ENCODE measurements around the gene LAMB1. TPM values are rescaled to one million over a fixed set of nuclear protein-coding genes. Genes with fewer than 3 reads are reported as not detected.

LAMB1 gene
- total and polyA plus RNA-seq, 2 of the 13 experiments (the other 11 are each of a cell fraction or from before 2014, with no cell fraction given): 109 to 124 TPM

- Histone ChIP-seq H4K20me1 (ENCODE audit: insufficient read depth, low read length) (no peaks in the 10 kb centered on the region), H3K27me3 (ENCODE audit: control insufficient read depth in 1 of 2, insufficient read depth in 2 of 2, low read length in 2 of 2) (no peaks in the 10 kb centered on the region), H3K27ac (ENCODE audit: extremely low read length, insufficient read depth, low read length) (no peak overlapping the region), H2AFZ (ENCODE audit: low read length) (no peak overlapping the region), H3K9me3 (ENCODE audit: low read length) (no peaks in the 10 kb centered on the region), H3K4me1 (ENCODE audit: insufficient read depth, low read length) (no peaks in the 10 kb centered on the region), H3K4me2 (ENCODE audit: low read depth, low read length) (no peak overlapping the region), H3K9ac (ENCODE audit: insufficient read depth, low read depth, low read length) (no peak overlapping the region), H3K79me2 (ENCODE audit: insufficient read depth, low read length) (peaks cover 2% of the 10 kb centered on the region), H3K4me3 (replicated peaks in 1 of 3; ENCODE audit: insufficient read depth in 1 of 3, low read depth in 2 of 3, low read length in 3 of 3) (no peak overlapping the region), H3K36me3 (replicated peaks in 1 of 2; ENCODE audit: control insufficient read depth in 1 of 2, insufficient read depth in 2 of 2, low read length in 2 of 2) (peaks cover 5 to 72% of the 10 kb centered on the region in 2 experiments)
- intact Hi-C loops (cut with micrococcal nuclease; ENCODE audit: unreplicated experiment) (no loop called here), in situ Hi-C loops (cut with HindIII; ENCODE audit: extremely low pct_ligation_motif_present, low pct_unique_long_range_greater_than_20kb) (no loop called here)
- BruUV-seq (replicated peaks): no TSS peak
- POLR2A ChIA-PET: no interaction called here
- ATAC-seq (no peak), FAIRE-seq (no peak), DNase-seq (ENCODE audit: low spot score) (no peak)
- 50% methylated on average over 2 of the region's 2 CpGs for WGBS (ENCODE audit: low lambda C conversion rate)
- TF ChIP-seq ZNF629 (CRISPR knock-in tag; conservative IDR thresholded peaks at IDR 0.05): no peak
- peak; percentile 10; the same call in 1 of the 2 replicates for TF ChIP-seq MNT (IDR thresholded peaks at IDR 0.05)
- TF ChIP-seq, protein P1, sequence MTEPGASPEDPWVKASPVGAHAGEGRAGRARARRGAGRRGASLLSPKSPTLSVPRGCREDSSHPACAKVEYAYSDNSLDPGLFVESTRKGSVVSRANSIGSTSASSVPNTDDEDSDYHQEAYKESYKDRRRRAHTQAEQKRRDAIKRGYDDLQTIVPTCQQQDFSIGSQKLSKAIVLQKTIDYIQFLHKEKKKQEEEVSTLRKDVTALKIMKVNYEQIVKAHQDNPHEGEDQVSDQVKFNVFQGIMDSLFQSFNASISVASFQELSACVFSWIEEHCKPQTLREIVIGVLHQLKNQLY (CRISPR knock-in tag; IDR thresholded peaks at IDR 0.05): no peak
- no peak for TF ChIP-seq XBP1 (CRISPR knock-in tag; IDR thresholded peaks at IDR 0.05)
- CTCF ChIA-PET (ENCODE audit: low intra/inter-chr PET ratio, low total read pairs): no interaction called here
Measured at GRCh38 chr7:107911981-107912380, 91.0 kb downstream of the LAMB1 start.

GRCh38 chr7:107909445-107909844 lies 93.5 kb downstream of the LAMB1 start:
- Histone ChIP-seq H3K36me3 (replicated peaks in 1 of 2; ENCODE audit: control insufficient read depth in 1 of 2, insufficient read depth in 2 of 2, low read length in 2 of 2) (peaks cover 8 to 82% of the 10 kb centered on the region in 2 experiments), H3K79me2 (ENCODE audit: insufficient read depth, low read length) (peaks cover 2% of the 10 kb centered on the region), H3K4me2 (ENCODE audit: low read depth, low read length) (no peak overlapping the region), H3K9ac (ENCODE audit: insufficient read depth, low read depth, low read length) (no peak overlapping the region), H2AFZ (ENCODE audit: low read length) (no peak overlapping the region), H3K27ac (ENCODE audit: extremely low read length, insufficient read depth, low read length) (no peak overlapping the region), H3K9me3 (ENCODE audit: low read length) (no peaks in the 10 kb centered on the region), H3K27me3 (ENCODE audit: control insufficient read depth in 1 of 2, insufficient read depth in 2 of 2, low read length in 2 of 2) (no peaks in the 10 kb centered on the region), H3K4me3 (replicated peaks in 1 of 3; ENCODE audit: insufficient read depth in 1 of 3, low read depth in 2 of 3, low read length in 3 of 3) (no peak overlapping the region), H4K20me1 (ENCODE audit: insufficient read depth, low read length) (no peaks in the 10 kb centered on the region), H3K4me1 (ENCODE audit: insufficient read depth, low read length) (no peaks in the 10 kb centered on the region)
- BruUV-seq (replicated peaks): no TSS peak
- POLR2A ChIA-PET: no interaction called here
- intact Hi-C loops (cut with micrococcal nuclease; ENCODE audit: unreplicated experiment) (no loop called here), in situ Hi-C loops (cut with HindIII; ENCODE audit: extremely low pct_ligation_motif_present, low pct_unique_long_range_greater_than_20kb) (no loop called here)
- no peak for TF ChIP-seq GLI4 (CRISPR knock-in tag; IDR thresholded peaks at IDR 0.05; ENCODE audit: borderline replicate concordance)
- no peak for TF ChIP-seq POLR2AphosphoS2 (IDR thresholded peaks at IDR 0.05; ENCODE audit: low read depth, low read length)
- no peak for TF ChIP-seq ZNF30 (CRISPR knock-in tag; IDR thresholded peaks at IDR 0.05)
- no peak for TF ChIP-seq FOXO4 (CRISPR knock-in tag; conservative IDR thresholded peaks at IDR 0.05)
- TF ChIP-seq RNF2 (conservative IDR thresholded peaks at IDR 0.05; ENCODE audit: low read depth): no peak
- 100% methylated on average over 1 of the region's 1 CpG for WGBS (ENCODE audit: low lambda C conversion rate)
- ATAC-seq: no peak
- DNase-seq (ENCODE audit: low spot score): no peak
- CTCF ChIA-PET (ENCODE audit: low intra/inter-chr PET ratio, low total read pairs): no interaction called here
- no peak for FAIRE-seq

All from HepG2 (cell line).